ENCODE results near the gene LILRA2.

- TF ChIP-seq POLR2AphosphoS5 (IDR thresholded peaks at IDR 0.05; ENCODE audit: low read depth), result no peak
- no peak for TF ChIP-seq CTCF (IDR thresholded peaks at IDR 0.05; ENCODE audit: insufficient read depth, low read length)
- no peak for TF ChIP-seq REST (IDR thresholded peaks at IDR 0.05; ENCODE audit: insufficient replicate concordance, low read depth)
Measured at GRCh38 chr19:54552913-54553310, 20.7 kb upstream of the LILRA2 start.
